KMS-11 (cell line): ENCODE data around the gene ASF1B.

ENCODE experiments used
- H2AFZ ChIP-seq: fragments of 200-600 bp; sonication (generic); 2 replicates; pipeline ENCODE4 v1.6.1; 2016; ENCODE audit warnings: antibody characterized with exemption, mixed run types, low read depth
- H3K27ac ChIP-seq: fragments of 200-600 bp; sonication (generic); 2 replicates; pipeline ENCODE4 v1.6.1; 2016; ENCODE audit warnings: mild to moderate bottlenecking, mixed run types
- H3K27me3 ChIP-seq: fragments of 200-600 bp; sonication (generic); 2 replicates; pipeline ENCODE4 v1.6.1; 2017; ENCODE audit warnings: mild to moderate bottlenecking, low read depth, mixed run types, moderate library complexity; ENCODE audit not compliant: insufficient read depth
- H3K36me3 ChIP-seq: fragments of 200-600 bp; sonication (generic); 2 replicates; pipeline ENCODE4 v1.6.1; 2017; ENCODE audit warnings: mild to moderate bottlenecking, mixed run types; ENCODE audit not compliant: insufficient read depth
- H3K4me1 ChIP-seq: fragments of 200-600 bp; sonication (generic); 2 replicates; pipeline ENCODE4 v1.6.1; 2016; ENCODE audit warnings: mild to moderate bottlenecking, low read depth, mixed run types; ENCODE audit not compliant: poor library complexity, severe bottlenecking
- H3K4me2 ChIP-seq: fragments of 200-600 bp; sonication (generic); 2 replicates; pipeline ENCODE4 v1.7.0; 2016; ENCODE audit warnings: mild to moderate bottlenecking, mixed run types
- H3K4me3 ChIP-seq: fragments of 200-600 bp; sonication (generic); IDR thresholded peaks from 2 replicates; pipeline ENCODE4 v1.6.1; 2017; ENCODE audit warnings: low read depth, low read length, mixed read lengths; ENCODE audit not compliant: insufficient read depth
- H3K79me2 ChIP-seq: fragments of 200-600 bp; sonication (generic); 2 replicates; pipeline ENCODE4 v1.6.1; 2016; ENCODE audit warnings: low read depth, mixed run types; ENCODE audit not compliant: insufficient read depth
- H3K9ac ChIP-seq: fragments of 200-600 bp; sonication (generic); 2 replicates; pipeline ENCODE4 v1.6.1; 2016; ENCODE audit warnings: mild to moderate bottlenecking, mixed run types
- H4K20me1 ChIP-seq: fragments of 200-600 bp; sonication (generic); 2 replicates; pipeline ENCODE4 v1.6.1; 2016; ENCODE audit warnings: mild to moderate bottlenecking, mixed run types; ENCODE audit not compliant: insufficient read depth
- CTCF ChIP-seq: fragments of 200-600 bp; sonication (generic); conservative IDR thresholded peaks from 2 replicates; pipeline ENCODE4 v1.6.1; 2017; ENCODE audit warnings: low read depth, mild to moderate bottlenecking, antibody characterized with exemption, low read length, moderate library complexity, mixed read lengths

Gene ASF1B

GRCh38 chr19:14162871-14163297 lies 26.5 kb upstream of the ASF1B start:
- Histone ChIP-seq H2AFZ (no peak overlapping the region), H3K4me1 (no peaks in the 10 kb centered on the region), H4K20me1 (no peaks in the 10 kb centered on the region), H3K36me3 (no peaks in the 10 kb centered on the region), H3K27ac (no peak overlapping the region), H3K9ac (no peak overlapping the region), H3K79me2 (no peaks in the 10 kb centered on the region), H3K4me2 (no peak overlapping the region), H3K4me3 (no peak overlapping the region), H3K27me3 (no peaks in the 10 kb centered on the region)
- TF ChIP-seq CTCF: no peak

- Histone ChIP-seq H3K36me3 (no peaks in the 10 kb centered on the region), H3K4me1 (no peaks in the 10 kb centered on the region)
Observed at GRCh38 chr19:14161305-14161704, 24.9 kb upstream of the ASF1B start.

GRCh38 chr19:14160017-14160703 lies 23.8 kb upstream of the ASF1B start:
- Histone ChIP-seq H3K4me1 (no peaks in the 10 kb centered on the region), H3K27ac (no peak overlapping the region), H3K27me3 (no peaks in the 10 kb centered on the region), H2AFZ (no peak overlapping the region), H3K36me3 (no peaks in the 10 kb centered on the region), H3K79me2 (no peaks in the 10 kb centered on the region), H3K9ac (no peak overlapping the region), H4K20me1 (no peaks in the 10 kb centered on the region), H3K4me2 (no peak overlapping the region), H3K4me3 (no peak overlapping the region)
- TF ChIP-seq CTCF: no peak

More at GRCh38 chr19:14161305-14161704, 24.9 kb upstream of the ASF1B start:
- Histone ChIP-seq H3K4me2 (no peak overlapping the region), H3K9ac (no peak overlapping the region), H3K27ac (no peak overlapping the region), H3K79me2 (no peaks in the 10 kb centered on the region), H4K20me1 (no peaks in the 10 kb centered on the region), H3K4me3 (no peak overlapping the region), H2AFZ (no peak overlapping the region), H3K27me3 (no peaks in the 10 kb centered on the region)
- TF ChIP-seq CTCF: no peak

GRCh38 chr19:14159059-14159458 lies 22.7 kb upstream of the ASF1B start:
- no peak overlapping the region for H3K4me3 ChIP-seq
- H3K27ac ChIP-seq: no peak overlapping the region
- H3K4me1 ChIP-seq: no peaks in the 10 kb centered on the region
- H3K4me2 ChIP-seq: no peak overlapping the region
- no peaks in the 10 kb centered on the region for H3K36me3 ChIP-seq
- H2AFZ ChIP-seq: no peak overlapping the region
- no peak for TF ChIP-seq CTCF
- H3K9ac ChIP-seq: no peak overlapping the region
- H4K20me1 ChIP-seq: no peaks in the 10 kb centered on the region
- no peaks in the 10 kb centered on the region for H3K27me3 ChIP-seq
- H3K79me2 ChIP-seq: no peaks in the 10 kb centered on the region
